ENCODE measurements around the gene FFAR2. TPM values are rescaled to one million over a fixed set of nuclear protein-coding genes. Genes with fewer than 3 reads are reported as not detected.

FFAR2 gene
- total RNA-seq, 1 donor from 2014 or later = 2.6 TPM

GRCh38 chr19:35451338-35452096, 3.5 kb downstream of the FFAR2 start:
- DNase-seq (no peak), ATAC-seq (no peak)
- Histone ChIP-seq H3K27me3 (no peaks in the 10 kb centered on the region), H3K27ac (no peak overlapping the region), H3K9me3 (no peaks in the 10 kb centered on the region), H3K4me3 (no peak overlapping the region), H3K4me1 (peaks cover 9% of the 10 kb centered on the region), H3K36me3 (no peaks in the 10 kb centered on the region)
- intact Hi-C loops (cut with DNase I) = no loop called here
- no peak for TF ChIP-seq CTCF (IDR thresholded peaks at IDR 0.05)

- Histone ChIP-seq H3K4me1 (peaks cover 14% of the 10 kb centered on the region), H3K27me3 (no peaks in the 10 kb centered on the region), H3K27ac (no peak overlapping the region), H3K36me3 (no peaks in the 10 kb centered on the region), H3K9me3 (no peaks in the 10 kb centered on the region), H3K4me3 (no peak overlapping the region)
- intact Hi-C loops (cut with DNase I) = no loop called here
- ATAC-seq (no peak), DNase-seq (no peak)
- no peak for TF ChIP-seq CTCF (IDR thresholded peaks at IDR 0.05)
Measured at GRCh38 chr19:35454663-35455062, 6.6 kb downstream of the FFAR2 start.

GRCh38 chr19:35455616-35456201, 7.7 kb downstream of the FFAR2 start:
- H3K4me1 ChIP-seq = peaks cover 17% of the 10 kb centered on the region
- H3K9me3 ChIP-seq = no peaks in the 10 kb centered on the region
- ATAC-seq (no peak), DNase-seq (no peak)
- H3K27ac ChIP-seq = no peak overlapping the region
- H3K36me3 ChIP-seq = no peaks in the 10 kb centered on the region
- TF ChIP-seq CTCF (IDR thresholded peaks at IDR 0.05) = no peak
- intact Hi-C loops (cut with DNase I) = no loop called here
- no peaks in the 10 kb centered on the region for H3K27me3 ChIP-seq
- H3K4me3 ChIP-seq = no peak overlapping the region

- Histone ChIP-seq H3K4me3 (no peak overlapping the region), H3K27ac (no peak overlapping the region), H3K27me3 (no peaks in the 10 kb centered on the region), H3K4me1 (peaks cover 28% of the 10 kb centered on the region), H3K9me3 (no peaks in the 10 kb centered on the region), H3K36me3 (no peaks in the 10 kb centered on the region)
- DNase-seq (no peak), ATAC-seq (no peak)
- intact Hi-C loops (cut with DNase I) = no loop called here
- TF ChIP-seq CTCF (IDR thresholded peaks at IDR 0.05) = no peak
Measured at GRCh38 chr19:35457173-35457572, 9.1 kb downstream of the FFAR2 start.

GRCh38 chr19:35458192-35458591, 10.1 kb downstream of the FFAR2 start:
- TF ChIP-seq CTCF (IDR thresholded peaks at IDR 0.05) = no peak
- H3K4me3 ChIP-seq = no peak overlapping the region
- no peaks in the 10 kb centered on the region for H3K27me3 ChIP-seq
- no peaks in the 10 kb centered on the region for H3K9me3 ChIP-seq
- H3K4me1 ChIP-seq = peaks cover 38% of the 10 kb centered on the region
- H3K27ac ChIP-seq = no peak overlapping the region
- DNase-seq = no peak
- no peaks in the 10 kb centered on the region for H3K36me3 ChIP-seq
- intact Hi-C loops (cut with DNase I) = no loop called here
- ATAC-seq = no peak
